ENCODE measurements around the gene OR2T5. TPM values are rescaled to one million over a fixed set of nuclear protein-coding genes. Genes with fewer than 3 reads are reported as not detected.
A peak's percentile ranks its signal among the peaks of the same experiment; 100 is the strongest.
"Not testable (repeated sequence)": the region's sequence is repeated elsewhere in the genome, so short reads cannot be mapped to it uniquely, and the experiment has no call there.

OR2T5 gene
- total RNA-seq, 6 donors from 2014 or later: not detected

DNA sequence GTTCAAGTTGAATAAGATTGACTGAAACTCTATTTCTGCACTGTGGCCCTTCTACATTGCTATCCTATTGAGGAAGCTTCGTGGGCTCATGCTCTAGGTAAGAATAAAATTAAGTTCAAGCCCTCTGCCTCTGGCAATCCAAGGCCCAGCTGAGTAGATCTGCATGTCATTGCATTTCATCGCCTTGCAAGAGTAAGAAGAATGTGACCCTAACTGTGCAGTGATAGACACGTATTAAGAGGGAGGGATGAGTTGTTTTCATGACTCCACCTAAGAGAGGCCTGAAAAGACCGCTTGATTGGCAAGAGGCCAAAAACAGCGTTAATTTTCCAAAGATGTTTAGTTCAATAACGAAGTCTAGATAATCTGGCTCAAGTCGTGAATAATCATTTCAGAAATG, 29.3 kb upstream of the OR2T5 start:
- 64 to 68% methylated on average over 7 of the region's 7 CpGs for WGBS, 2 donors

DNA sequence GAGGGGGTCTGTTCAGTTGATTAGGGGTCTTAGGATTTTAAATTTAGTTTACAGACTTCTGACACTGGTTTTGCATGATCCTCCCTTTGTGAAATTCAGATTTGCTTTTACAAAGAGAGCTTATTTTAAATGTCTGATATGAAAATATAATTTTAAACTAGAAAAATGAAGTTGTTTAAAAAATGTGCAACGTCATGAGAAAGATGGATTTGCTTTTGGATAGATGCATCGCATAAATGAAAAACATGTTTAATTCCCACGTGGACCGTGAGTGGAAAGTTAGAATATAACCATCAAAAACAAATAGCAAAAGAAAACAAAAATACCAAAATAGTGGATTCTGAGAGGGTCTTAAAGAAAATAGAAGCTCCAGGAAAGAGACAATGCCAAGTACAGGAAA, 17.2 kb upstream of the OR2T5 start:
- TF ChIP-seq CTCF (IDR thresholded peaks at IDR 0.05): no peak
- no peak for TF ChIP-seq EP300 (IDR thresholded peaks at IDR 0.05)
- Histone ChIP-seq H3K27me3 (no peaks in the 10 kb centered on the region), H3K4me1 (no peaks in the 10 kb centered on the region), H3K36me3 (no peaks in the 10 kb centered on the region), H3K4me3 (no peak overlapping the region), H3K9me3 (no peaks in the 10 kb centered on the region), H3K27ac (no peak overlapping the region)
- 81 to 83% methylated on average over 4 of the region's 4 CpGs for WGBS, 2 donors
- ATAC-seq (ENCODE audit: low FRiP score in 2 of 2): no peak
- DNase-seq: no peak

More for the DNA sequence above, 29.3 kb upstream of the OR2T5 start:
- H3K4me1 ChIP-seq, H3K9me3 ChIP-seq, H3K27ac ChIP-seq, DNase-seq, H3K27me3 ChIP-seq, H3K4me3 ChIP-seq, H3K36me3 ChIP-seq: not testable (repeated sequence)
- ATAC-seq (ENCODE audit: low FRiP score in 2 of 2): peak in 1 of 2 donors; percentile 19

DNA sequence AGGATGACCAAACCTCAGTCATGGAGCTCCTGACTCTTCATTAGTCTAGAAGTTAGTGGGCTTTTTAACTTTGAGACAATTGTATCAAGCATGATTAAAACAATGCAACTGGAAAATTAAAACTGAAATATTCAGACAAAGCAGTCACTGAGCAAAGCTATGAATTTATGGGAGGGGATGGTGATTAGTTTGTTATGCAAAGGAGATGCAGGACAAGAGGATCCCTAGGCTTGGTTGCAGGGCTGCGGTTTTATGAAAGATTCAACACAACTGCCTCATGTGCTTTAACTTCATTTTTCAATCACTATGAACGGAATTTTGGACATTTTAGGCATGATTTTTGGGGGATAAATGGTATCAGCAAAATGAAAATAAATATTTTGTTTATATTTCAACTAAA, 16.3 kb upstream of the OR2T5 start:
- DNase-seq; H3K9me3 ChIP-seq; H3K36me3 ChIP-seq; H3K4me1 ChIP-seq; H3K27me3 ChIP-seq; H3K27ac ChIP-seq; ATAC-seq (ENCODE audit: low FRiP score in 2 of 2); H3K4me3 ChIP-seq: not testable (repeated sequence)
- WGBS, 2 donors: 62 to 65% methylated on average over 2 of the region's 2 CpGs

DNA sequence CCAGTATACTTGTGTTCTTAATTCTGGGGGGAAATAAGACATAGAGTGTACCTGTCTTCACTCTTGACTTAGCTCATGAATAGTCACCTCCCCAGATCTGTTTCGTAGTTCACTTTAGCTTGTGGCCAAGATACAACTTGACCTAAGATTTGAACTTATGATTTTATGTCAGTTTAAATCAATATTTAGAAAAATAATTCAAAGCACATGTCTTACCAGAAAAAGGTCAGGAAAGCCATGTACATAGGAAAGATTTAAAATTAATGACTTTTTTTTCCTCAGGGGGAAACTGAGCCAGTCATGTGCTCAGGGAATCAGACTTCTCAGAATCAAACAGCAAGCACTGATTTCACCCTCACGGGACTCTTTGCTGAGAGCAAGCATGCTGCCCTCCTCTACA, 15.3 kb upstream of the OR2T5 start, which contains the start of gene OR2T3:
OR2T3 (plus strand) TSS at position 301 of the 400 bp plus-strand sequence; CDS start at position 301, 0 bp downstream.
- not testable (repeated sequence) for DNase-seq; H3K27me3 ChIP-seq; H3K27ac ChIP-seq; ATAC-seq (ENCODE audit: low FRiP score in 2 of 2); H3K36me3 ChIP-seq; H3K9me3 ChIP-seq; H3K4me1 ChIP-seq; H3K4me3 ChIP-seq
- 77 to 90% methylated on average over 2 of the region's 2 CpGs for WGBS, 2 donors

DNA sequence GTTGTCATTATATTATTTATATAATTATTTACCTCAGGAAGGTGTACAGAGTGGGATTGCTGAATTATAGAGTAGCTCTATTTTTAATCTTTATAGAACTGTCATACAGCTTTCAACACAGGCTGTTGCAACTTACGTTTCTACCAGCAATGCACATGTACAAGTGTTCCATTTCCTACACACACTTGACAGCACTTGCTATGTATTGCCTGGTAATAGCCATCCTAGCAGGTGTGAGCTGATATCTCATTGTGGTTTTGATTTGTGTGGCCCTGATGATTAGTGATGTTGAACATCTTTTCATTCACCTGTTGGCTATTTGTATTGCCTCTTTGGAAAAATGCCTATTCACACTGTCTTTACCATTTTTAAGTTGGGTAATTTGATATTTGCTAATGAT, 12.7 kb upstream of the OR2T5 start:
- not testable (repeated sequence) for H3K36me3 ChIP-seq; H3K27me3 ChIP-seq; H3K9me3 ChIP-seq; H3K4me3 ChIP-seq; ATAC-seq (ENCODE audit: low FRiP score in 2 of 2); DNase-seq; H3K27ac ChIP-seq; H3K4me1 ChIP-seq
- WGBS, 2 donors: no CpG with 5 or more reads among the region's 1 CpG

DNA sequence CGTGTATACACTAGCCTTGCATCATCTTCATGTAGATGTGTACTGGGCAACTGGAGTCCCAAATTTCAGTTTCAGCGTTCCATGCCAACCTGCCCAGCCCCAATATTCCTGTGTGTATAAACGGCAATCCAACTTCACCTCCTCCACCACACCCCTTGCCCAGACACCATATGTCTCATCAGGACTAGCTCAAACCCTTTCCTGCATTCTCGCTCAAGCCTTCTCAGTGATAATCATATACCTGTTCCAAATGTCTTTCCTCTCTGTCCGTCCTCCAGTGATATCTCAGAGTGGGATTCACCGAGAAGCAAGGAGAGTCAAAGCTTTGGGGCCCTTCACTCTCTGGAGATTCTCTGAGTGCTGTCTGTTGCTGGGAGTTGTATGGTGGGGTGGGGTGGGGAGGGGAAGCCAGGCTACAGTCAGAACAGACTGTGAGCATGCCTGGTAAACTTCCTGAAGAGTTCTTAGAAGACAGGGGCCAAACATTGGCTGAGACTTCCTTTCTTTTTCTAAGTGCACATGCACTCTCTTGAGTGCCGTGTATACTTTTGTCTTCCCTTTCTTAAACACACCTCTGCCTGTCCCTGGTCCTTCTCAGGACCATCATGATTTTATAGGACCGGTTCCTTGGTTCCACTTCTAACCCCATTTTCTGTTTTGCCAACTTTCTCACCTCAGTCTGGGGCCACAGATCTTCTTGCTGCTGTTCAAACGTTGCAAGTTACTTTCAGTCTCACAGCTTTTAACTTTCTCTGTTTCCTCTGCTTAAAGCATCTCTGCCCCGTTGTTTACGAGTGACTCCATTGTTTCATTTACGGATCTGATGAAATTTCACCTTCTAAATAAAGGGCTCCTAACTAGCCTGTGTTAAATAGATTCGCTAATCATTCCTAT, 6.5 kb upstream of the OR2T5 start:
- DNase-seq; H3K4me3 ChIP-seq; ATAC-seq (ENCODE audit: low FRiP score in 2 of 2); H3K36me3 ChIP-seq; H3K27ac ChIP-seq; H3K9me3 ChIP-seq; H3K27me3 ChIP-seq; H3K4me1 ChIP-seq: not testable (repeated sequence)
- 64 to 71% methylated on average over 10 to 13 of the region's 13 CpGs for WGBS, 2 donors

DNA sequence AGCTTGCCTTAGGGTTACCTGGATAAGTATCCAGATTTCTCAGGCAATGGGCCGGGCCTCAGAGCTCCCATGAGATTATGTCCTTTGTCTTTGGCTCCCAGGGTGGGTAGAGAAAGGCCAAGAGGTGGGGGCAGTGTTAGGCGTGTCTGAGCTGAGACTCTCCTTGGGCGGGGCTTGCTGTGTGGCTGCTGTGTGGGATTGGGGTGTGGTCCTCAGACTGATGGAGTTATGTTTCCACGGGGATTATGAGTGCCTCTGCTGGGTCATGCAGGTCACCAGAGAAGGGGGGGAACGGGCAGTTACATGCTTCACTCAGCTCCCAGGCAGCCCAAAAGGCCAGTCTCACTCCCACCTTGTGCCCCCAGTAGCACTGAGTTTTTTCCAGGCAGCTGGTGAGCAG, 8.3 kb downstream of the OR2T5 start:
- ATAC-seq (ENCODE audit: low FRiP score in 2 of 2); H3K27me3 ChIP-seq; H3K9me3 ChIP-seq; H3K4me1 ChIP-seq; H3K4me3 ChIP-seq; H3K36me3 ChIP-seq; H3K27ac ChIP-seq; DNase-seq: not testable (repeated sequence)
- no CpG with 5 or more reads among the region's 5 CpGs for WGBS, 2 donors

DNA sequence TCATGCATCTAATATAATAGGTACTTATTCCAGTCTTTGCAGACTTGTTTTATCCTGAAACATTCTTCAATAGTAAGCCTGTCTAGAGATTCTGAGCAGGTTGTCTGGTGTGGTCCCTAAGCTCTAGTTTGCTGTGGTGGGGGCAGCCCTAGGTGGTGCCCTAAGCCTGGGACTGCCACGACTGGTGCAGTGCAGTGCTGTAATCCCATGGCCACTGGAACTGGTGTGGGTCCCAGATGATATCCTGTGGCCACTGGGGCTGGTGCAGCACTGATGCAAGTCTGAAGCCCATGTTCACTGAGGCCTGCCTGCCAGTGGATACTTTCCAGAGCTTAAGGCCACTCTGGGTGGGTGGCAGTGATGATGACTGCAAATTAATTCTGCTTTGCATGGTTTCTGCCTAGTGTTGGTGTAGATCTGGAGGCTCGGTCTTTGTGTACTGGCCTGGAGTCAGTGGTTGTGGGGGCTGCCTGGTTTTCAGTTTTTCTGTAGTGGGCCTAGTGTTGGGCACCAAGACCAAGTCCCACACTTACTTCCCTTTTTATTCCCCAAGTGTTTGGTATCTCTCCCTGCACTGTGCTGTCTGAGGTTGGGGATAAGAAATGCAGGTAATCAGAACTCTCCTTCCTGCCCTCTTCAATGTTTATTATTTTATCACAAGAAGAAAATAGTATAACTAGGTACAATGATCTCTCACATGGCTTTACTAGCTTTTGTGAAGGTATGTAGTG, 12.1 kb downstream of the OR2T5 start:
- H3K27ac ChIP-seq, DNase-seq, H3K9me3 ChIP-seq, H3K4me3 ChIP-seq, H3K36me3 ChIP-seq, H3K27me3 ChIP-seq, H3K4me1 ChIP-seq: not testable (repeated sequence)
- WGBS, 2 donors: 71 to 83% methylated on average over 1 of the region's 2 CpGs
- ATAC-seq (ENCODE audit: low FRiP score in 2 of 2): peak in 1 of 2 donors; percentile 45

DNA sequence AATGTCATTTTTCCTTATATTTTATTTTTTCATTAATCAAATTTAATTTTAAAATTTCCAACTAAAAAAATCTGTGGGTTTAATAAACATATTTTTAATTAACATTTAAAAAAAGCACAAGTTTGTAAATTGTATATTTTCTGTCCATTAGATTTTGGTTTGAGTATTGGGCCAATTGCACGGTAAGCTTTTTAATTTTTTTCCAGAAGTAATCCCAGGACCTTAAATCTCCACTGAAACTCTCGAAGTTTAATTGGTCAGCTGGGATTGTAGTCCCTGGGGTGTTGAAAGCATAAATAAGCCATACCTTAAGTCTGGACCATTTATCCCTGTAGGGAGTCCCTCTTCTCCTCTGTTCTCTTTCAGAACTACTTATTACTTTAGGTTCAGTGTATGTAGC, 19.4 kb downstream of the OR2T5 start, which contains the start of gene OR2G6:
OR2G6 (plus strand) TSS at position 301 of the 400 bp plus-strand sequence. CDS start 13,574 bp downstream, outside the sequence.
- not testable (repeated sequence) for H3K27me3 ChIP-seq; H3K4me3 ChIP-seq; H3K4me1 ChIP-seq; H3K27ac ChIP-seq; ATAC-seq (ENCODE audit: low FRiP score in 2 of 2); DNase-seq; H3K9me3 ChIP-seq; H3K36me3 ChIP-seq
- no CpG with 5 or more reads among the region's 2 CpGs for WGBS, 2 donors

DNA sequence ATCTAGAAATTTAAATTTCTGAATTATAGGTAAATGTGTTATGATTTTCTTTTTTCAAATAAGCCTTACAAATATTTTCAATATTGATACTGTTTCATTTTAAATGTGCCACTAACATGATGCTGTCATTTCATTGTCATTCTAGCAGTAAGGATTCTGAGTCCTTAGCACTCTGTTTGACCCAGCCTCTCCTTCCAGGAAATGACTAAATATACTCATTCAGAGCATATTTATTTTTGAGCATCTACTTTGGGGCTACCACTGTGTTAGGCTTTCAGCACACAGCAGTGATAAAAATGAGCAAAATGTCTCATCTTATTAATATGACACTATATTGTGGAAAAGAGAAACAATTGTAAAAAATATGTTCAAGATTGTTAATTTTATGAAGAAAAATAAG, 21.8 kb downstream of the OR2T5 start:
- not testable (repeated sequence) for H3K27ac ChIP-seq; ATAC-seq (ENCODE audit: low FRiP score in 2 of 2); H3K4me3 ChIP-seq; H3K27me3 ChIP-seq; H3K4me1 ChIP-seq; H3K36me3 ChIP-seq; DNase-seq; H3K9me3 ChIP-seq

Measured in upper lobe of left lung (tissue), 6 donors.